Glutamatergic neuron (in vitro differentiated cells): ENCODE data around the gene SPOCK2. TPM values are rescaled to one million over a fixed set of nuclear protein-coding genes. Genes with fewer than 3 reads are reported as not detected.

Source experiments
- DNase-seq: peaks from one replicate; pipeline ENCODE4 v3.0.0; 2022
- H3K27ac Mint-ChIP-seq: one replicate; pipeline ENCODE4 v1.8.0; 2020; ENCODE audit warnings: mild to moderate bottlenecking, mixed read lengths, inconsistent platforms; ENCODE audit not compliant: unreplicated experiment
- H3K27me3 Mint-ChIP-seq: one replicate; pipeline ENCODE4 v1.8.0; 2020; ENCODE audit warnings: mild to moderate bottlenecking, moderate library complexity, mixed read lengths, inconsistent platforms; ENCODE audit not compliant: unreplicated experiment
- H3K36me3 Mint-ChIP-seq: one replicate; pipeline ENCODE4 v1.8.0; 2020; ENCODE audit warnings: mild to moderate bottlenecking, mixed read lengths, inconsistent platforms; ENCODE audit not compliant: unreplicated experiment
- H3K4me1 Mint-ChIP-seq: one replicate; pipeline ENCODE4 v1.8.0; 2020; ENCODE audit warnings: mild to moderate bottlenecking, low read depth, mixed read lengths, inconsistent platforms; ENCODE audit not compliant: unreplicated experiment
- H3K4me3 Mint-ChIP-seq: one replicate; pipeline ENCODE4 v1.8.0; 2020; ENCODE audit warnings: mild to moderate bottlenecking, mixed read lengths, inconsistent platforms; ENCODE audit not compliant: unreplicated experiment
- H3K9me3 Mint-ChIP-seq: one replicate; pipeline ENCODE4 v1.8.0; 2020; ENCODE audit warnings: mild to moderate bottlenecking, moderate library complexity, mixed read lengths, inconsistent platforms; ENCODE audit not compliant: unreplicated experiment
- CTCF ChIP-seq: fragments of 200-600 bp; sonication (generic); IDR thresholded peaks from one replicate; pipeline ENCODE4 v1.5.0; 2021; ENCODE audit not compliant: partially characterized antibody, unreplicated experiment
- total RNA-seq: library from RNA; stranded (reverse); fragmentation: NEBNext Ultra II Directional; extraction: Animal tissue kit (Norgen Biotek cat#: 25700); gene quantifications from one replicate; pipeline ENCODE4 v1.2.1, GENCODE V29; 2021; ENCODE audit not compliant: unreplicated experiment

Gene SPOCK2
- total RNA-seq, 1 donor from 2014 or later, result 362 TPM

GRCh38 chr10:72014785-72015480 lies 73.4 kb downstream of the SPOCK2 start:
- Mint-ChIP-seq H3K4me3 (no peak overlapping the region), H3K4me1 (peaks cover 19% of the 10 kb centered on the region), H3K9me3 (peaks cover 6% of the 10 kb centered on the region), H3K27me3 (peaks cover 3% of the 10 kb centered on the region), H3K36me3 (peaks cover 4% of the 10 kb centered on the region), H3K27ac (no peak overlapping the region)
- TF ChIP-seq CTCF, result no peak
- no peak for DNase-seq

- H3K9me3 Mint-ChIP-seq, result peaks cover 6% of the 10 kb centered on the region
- H3K4me1 Mint-ChIP-seq, result peaks cover 24% of the 10 kb centered on the region
- no peak overlapping the region for H3K4me3 Mint-ChIP-seq
- peaks cover 4% of the 10 kb centered on the region for H3K36me3 Mint-ChIP-seq
- H3K27me3 Mint-ChIP-seq, result peaks cover 3% of the 10 kb centered on the region
- DNase-seq, result no peak
- no peak overlapping the region for H3K27ac Mint-ChIP-seq
- TF ChIP-seq CTCF, result no peak
These were observed 74.2 kb downstream of the SPOCK2 start for GRCh38 chr10:72014197-72014596.

GRCh38 chr10:72013202-72013945 lies 75.0 kb downstream of the SPOCK2 start:
- H3K4me3 Mint-ChIP-seq, result peak overlapping the region; percentile 45
- H3K9me3 Mint-ChIP-seq, result peaks cover 6% of the 10 kb centered on the region
- peaks cover under 1% of the 10 kb centered on the region for H3K36me3 Mint-ChIP-seq
- peaks cover 27% of the 10 kb centered on the region for H3K4me1 Mint-ChIP-seq
- peak overlapping the region; percentile 29 for H3K27ac Mint-ChIP-seq
- DNase-seq, result no peak
- H3K27me3 Mint-ChIP-seq, result peaks cover 3% of the 10 kb centered on the region
- no peak for TF ChIP-seq CTCF

- Mint-ChIP-seq H3K4me1 (peaks cover 27% of the 10 kb centered on the region), H3K36me3 (no peaks in the 10 kb centered on the region), H3K27ac (peak overlapping the region; percentile 29), H3K4me3 (peak overlapping the region; percentile 45), H3K9me3 (peaks cover 6% of the 10 kb centered on the region), H3K27me3 (peaks cover 3% of the 10 kb centered on the region)
- no peak for TF ChIP-seq CTCF
- no peak for DNase-seq
These were observed 75.6 kb downstream of the SPOCK2 start for GRCh38 chr10:72012796-72013195.

- Mint-ChIP-seq H3K27me3 (peaks cover 3% of the 10 kb centered on the region), H3K4me3 (no peak overlapping the region), H3K4me1 (peaks cover 27% of the 10 kb centered on the region), H3K36me3 (no peaks in the 10 kb centered on the region), H3K9me3 (peaks cover 6% of the 10 kb centered on the region), H3K27ac (no peak overlapping the region)
- no peak for TF ChIP-seq CTCF
- no peak for DNase-seq
These were observed 76.3 kb downstream of the SPOCK2 start for GRCh38 chr10:72011976-72012512.
